IPS-18c (cell line): ENCODE data around the gene ADNP.

ENCODE experiments used
- H3K4me3 ChIP-seq: 2 replicates; pipeline ENCODE4 v1.7.0; 2013; ENCODE audit warnings: low read depth, mild to moderate bottlenecking, low read length, moderate library complexity; ENCODE audit not compliant: insufficient read depth
- H3K9me3 ChIP-seq: one replicate; pipeline ENCODE4 v1.6.1; 2013; ENCODE audit warnings: mild to moderate bottlenecking, low read length, moderate library complexity; ENCODE audit not compliant: control insufficient read depth, insufficient read depth

The ADNP gene

DNA sequence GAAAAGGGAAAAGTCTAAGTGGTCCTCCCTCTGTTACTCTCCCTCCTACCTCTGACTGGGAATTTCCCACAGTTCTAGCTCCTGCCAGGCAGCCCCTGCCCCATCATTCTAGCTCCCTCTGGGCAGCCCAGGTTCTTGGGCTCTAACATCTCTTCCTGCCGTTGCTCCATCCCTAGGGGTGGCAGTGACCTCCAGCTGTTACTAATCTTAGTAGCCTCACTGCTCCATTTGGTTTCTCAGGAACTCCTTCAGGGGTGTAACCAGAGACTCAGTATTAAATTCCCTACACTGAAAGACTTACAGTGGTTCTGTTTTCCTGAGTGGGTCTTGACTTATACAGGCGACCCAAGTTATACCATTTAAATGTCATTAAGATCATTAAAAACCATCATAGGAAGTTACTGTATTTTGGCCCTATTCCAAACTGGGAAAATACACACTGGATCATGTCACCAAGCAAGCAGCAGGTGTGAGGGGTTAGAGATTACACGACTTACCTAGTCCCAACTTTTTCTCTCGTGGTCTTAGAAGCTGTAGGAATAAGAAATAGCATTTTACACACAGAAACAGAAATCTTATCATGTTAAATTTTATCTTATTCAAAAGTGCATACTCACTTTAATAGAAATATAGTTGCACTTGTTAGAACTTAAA, 17.0 kb upstream of the ADNP start:
- Histone ChIP-seq H3K9me3 (no peaks in the 10 kb centered on the region), H3K4me3 (no peak overlapping the region)

DNA sequence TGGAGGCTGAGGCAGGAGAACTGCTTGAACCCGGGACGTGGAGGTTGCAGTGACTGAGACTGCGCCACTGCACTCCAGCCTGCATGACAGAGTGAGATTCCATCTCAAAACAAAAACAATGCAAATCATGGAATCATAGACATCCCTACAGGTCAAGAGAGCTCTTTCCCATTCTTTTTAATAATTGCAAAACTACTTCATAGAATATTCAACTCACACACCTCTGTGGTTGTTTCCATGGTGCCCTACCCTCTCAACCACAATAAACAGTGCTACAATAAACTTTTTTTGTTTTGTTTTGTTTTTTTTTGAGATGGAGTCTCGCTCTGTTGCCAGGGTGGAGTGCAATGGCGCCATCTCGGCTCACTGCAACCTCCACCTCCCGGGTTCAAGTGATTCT, 11.8 kb upstream of the ADNP start:
- no peaks in the 10 kb centered on the region for H3K9me3 ChIP-seq
- no peak overlapping the region for H3K4me3 ChIP-seq

DNA sequence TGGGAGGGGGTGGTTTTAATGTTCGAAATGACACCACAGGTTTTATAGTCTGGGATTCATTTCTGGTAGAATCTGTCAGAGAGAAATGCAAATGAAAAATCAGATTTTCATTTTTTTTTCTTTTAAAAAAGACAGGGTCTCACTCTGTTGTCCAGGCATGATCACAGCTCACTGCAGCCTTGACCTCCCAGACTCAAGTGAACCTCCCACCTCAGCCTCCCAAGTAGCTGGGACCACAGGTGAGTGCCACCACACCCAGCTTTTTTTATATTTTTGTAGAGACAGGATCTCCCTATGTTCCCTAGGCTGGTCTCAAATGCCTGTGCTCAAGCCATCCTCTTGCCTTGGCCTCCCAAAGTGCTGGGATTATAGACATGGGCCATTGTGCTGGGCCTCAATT, 2.4 kb upstream of the ADNP start:
- Histone ChIP-seq H3K4me3 (no peak overlapping the region), H3K9me3 (no peaks in the 10 kb centered on the region)

DNA sequence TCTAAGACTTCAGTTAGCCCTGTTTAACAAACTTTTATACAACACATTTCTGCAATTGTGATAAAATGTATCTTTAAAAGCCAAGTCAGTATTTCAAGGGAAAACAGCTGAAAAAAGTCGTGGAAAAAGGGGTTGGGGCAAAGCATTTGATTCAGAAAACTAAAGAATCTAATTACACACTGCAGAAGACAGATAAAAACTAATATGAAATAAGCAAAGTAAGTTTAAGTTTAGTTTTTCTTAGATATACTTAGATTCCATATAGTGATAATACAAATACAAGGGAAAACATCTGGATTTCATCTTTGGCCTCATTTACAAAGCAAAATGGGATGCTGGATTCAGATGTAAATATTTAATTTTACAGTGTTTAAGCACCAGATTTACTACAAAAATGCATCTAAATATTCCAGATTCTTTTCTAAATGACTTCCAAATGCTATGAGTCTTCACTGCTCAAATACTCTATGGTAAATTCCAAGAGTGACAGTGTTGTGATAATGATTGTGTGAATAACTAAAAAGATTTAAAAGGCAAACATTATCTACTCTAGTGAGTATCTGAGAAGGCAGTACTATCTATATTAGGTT, 1.5 kb upstream of the ADNP start:
- H3K4me3 ChIP-seq: no peak overlapping the region
- H3K9me3 ChIP-seq: no peaks in the 10 kb centered on the region

DNA sequence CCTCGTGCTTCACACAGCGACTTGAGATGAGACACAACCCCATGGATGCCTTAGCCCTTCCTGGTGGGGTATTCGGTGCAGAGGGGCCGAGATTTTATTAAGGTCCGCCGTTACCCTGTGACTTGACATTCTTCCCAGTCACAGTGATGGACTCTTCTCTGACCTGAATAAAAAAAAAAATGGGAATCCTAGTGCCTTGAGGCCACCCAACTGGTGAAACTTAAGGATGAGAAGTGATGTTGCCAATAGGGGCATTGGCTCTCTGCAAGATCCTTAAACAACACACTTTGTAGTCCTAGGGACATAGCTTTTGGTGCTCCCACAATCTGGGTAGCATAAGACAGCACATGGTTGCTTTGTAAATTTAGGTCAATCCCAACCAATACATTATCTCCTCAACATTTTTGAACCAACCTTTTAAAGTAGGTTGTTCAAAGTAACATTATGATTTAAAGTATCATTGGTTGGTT, 814 bp upstream of the ADNP start:
- Histone ChIP-seq H3K9me3 (no peaks in the 10 kb centered on the region), H3K4me3 (peak overlapping the region; percentile 15; the same call in 1 of the 2 replicates)

DNA sequence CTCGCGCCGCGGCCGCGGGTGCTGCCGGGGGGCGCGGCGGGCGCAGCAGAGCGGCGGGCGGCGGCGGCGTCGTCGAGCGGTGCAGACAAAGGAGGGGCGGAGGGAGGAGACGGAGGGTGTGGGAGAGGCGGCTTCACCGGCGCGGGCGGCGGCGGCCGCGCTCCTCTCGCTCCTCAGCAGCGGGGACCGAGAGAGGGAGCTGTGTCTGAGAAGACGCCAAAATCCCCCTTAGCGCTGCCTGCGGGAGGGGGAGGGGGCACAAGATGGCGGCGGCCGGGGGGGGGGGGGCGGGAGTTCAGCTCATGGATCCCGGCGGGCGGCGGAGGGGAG, 296 bp downstream of the ADNP start:
- H3K4me3 ChIP-seq: peak overlapping the region; percentile 39; the same call in 1 of the 2 replicates
- H3K9me3 ChIP-seq: no peaks in the 10 kb centered on the region

DNA sequence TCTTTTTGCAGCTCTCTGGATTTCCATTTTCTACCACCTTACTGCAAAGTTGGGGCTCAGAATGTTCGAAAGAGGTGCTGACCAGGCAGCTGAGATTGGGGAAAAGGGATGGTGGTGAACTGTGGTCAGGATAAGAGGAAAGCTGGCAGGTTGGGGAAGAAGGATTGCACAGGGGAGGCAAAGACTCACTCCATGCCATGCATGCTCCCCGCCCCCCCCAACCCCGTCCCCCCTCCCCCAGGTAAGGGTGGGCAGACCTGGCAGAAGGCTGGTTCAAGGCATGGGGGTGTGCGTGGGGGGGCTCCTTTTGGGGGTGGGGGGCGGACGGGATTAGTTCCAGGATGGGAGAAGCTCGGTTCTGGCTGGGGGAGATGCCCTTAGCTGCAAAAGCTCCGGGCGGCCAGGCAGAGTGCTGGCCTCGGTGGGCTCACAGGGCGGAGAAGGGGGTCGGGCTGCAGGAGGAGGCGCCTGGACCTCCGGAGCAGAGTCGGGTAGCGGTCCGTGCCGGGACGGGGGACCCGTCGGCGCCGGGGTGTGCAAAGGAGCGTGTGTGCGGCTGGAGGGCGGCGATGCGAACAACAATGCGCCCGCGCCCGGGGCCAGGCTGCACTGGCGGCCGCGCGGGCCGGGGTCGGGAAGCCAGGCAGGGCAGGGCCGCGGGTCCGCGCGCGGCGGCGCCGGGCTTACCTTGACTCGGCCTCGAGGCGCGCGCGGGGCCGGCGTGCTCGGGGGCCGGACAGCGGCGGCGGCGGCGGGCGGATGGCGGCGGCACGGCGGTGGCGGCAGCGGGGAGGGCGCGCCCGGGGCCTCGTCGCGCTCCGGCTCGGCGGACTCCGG, 880 bp downstream of the ADNP start:
- no peaks in the 10 kb centered on the region for H3K9me3 ChIP-seq
- peak overlapping the region; percentile 81 for H3K4me3 ChIP-seq

DNA sequence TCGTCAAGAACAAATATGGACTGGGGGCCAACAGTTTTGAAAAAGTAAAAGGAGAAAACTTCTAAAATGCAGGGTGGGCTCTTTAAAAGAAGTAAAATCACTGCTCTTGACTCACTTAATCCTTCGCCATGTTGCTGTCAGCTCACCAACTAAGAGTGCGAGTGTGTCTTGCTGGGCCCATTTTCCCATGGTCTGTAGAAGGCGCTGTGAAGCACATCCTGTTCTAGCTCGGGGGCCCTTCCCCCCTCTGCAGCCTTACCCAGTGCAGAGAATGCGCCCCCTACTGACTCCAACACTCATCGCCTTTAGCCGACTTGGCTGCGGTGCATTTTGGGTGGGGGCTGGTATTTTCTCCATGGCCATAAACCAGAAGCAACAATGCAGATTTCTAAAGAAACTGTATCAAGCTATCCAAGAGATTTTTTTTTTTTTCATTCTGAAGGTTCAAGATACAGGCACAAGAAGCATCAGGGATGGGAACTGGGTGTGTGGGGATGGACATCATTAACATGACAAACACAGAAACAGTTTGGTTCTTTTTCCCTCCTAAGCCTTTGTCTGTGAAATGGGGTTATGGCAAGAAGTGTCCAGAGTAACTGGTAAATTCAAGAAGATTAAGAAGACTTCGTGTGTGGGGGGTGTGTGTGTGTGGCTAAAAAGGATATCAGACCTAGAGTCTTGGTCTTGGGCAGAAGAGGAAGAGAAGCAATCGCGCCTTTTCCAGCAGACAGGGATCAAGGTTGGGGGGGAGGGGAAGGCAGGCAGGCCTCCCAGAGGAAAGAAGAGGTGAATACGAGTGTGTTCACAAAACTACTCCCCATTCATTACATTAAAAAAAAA, 1.7 kb downstream of the ADNP start:
- Histone ChIP-seq H3K9me3 (no peaks in the 10 kb centered on the region), H3K4me3 (peak overlapping the region; percentile 81)

DNA sequence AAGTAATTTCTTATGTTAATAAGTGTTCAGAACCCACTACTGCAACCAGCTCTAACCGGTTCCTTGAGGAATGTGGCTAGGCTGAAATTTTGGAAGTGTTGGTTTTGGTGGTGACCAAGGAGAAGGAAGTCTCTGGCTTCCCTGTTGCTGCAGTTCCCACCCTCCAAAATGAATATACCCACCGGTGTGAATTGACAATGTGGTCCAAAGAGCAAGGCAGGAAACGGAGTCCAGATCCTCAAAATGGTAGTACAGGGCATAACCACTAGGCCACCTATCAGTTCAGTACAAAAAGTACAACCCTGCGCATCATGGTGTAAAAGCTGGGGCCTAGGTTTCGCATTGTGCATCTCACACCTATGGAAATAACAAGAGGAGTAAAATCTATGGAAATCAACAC, 2.8 kb downstream of the ADNP start:
- H3K4me3 ChIP-seq: peak overlapping the region; percentile 31
- H3K9me3 ChIP-seq: no peaks in the 10 kb centered on the region

DNA sequence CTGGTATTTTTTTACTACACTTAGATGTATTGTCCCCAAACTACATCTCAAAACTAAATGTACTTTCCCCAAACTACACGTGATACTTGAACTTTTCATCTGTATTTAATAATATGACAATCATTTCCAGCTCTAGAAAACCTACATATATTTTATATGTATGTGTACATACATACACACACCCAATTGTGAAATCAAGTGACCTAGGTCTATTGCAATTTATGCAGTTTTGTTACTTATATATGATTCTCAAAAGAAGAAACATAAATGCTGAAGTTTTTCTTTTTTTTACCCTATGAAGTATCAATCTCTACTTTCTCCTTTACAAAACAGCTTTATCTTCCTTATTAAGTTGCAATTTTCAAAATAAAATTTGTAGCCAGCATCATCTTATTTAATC, 4.7 kb downstream of the ADNP start:
- Histone ChIP-seq H3K4me3 (no peak overlapping the region), H3K9me3 (no peaks in the 10 kb centered on the region)

DNA sequence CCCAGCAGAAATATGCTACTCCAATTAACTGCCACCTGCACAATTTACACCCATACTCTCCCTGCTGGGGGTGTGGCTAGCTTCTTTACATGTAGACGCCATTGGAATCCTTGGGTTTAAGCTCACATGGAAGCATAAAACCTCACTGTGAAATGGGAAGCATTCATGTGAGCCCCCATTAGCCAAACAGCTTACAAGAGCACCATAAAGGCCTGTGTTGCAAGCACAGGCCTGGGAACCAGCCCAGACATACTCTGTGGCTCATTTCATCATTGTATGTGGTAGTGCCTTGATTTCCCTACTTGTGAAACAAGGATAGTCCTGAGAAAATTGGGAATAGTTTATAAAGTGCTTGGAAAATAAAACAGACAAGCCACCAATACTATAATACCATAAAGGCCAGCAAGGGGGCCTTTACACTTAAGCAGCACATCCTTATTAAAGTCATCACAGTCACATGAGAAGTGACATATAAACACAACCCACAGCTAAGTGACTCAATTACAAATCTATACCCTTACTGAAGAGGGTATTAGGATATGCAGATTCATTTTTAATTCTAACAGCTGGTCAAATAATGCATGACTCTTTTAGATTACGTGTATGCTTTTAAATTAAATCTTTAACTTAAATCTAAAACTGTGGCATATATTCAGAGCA, 6.8 kb downstream of the ADNP start:
- Histone ChIP-seq H3K9me3 (no peaks in the 10 kb centered on the region), H3K4me3 (no peak overlapping the region)

DNA sequence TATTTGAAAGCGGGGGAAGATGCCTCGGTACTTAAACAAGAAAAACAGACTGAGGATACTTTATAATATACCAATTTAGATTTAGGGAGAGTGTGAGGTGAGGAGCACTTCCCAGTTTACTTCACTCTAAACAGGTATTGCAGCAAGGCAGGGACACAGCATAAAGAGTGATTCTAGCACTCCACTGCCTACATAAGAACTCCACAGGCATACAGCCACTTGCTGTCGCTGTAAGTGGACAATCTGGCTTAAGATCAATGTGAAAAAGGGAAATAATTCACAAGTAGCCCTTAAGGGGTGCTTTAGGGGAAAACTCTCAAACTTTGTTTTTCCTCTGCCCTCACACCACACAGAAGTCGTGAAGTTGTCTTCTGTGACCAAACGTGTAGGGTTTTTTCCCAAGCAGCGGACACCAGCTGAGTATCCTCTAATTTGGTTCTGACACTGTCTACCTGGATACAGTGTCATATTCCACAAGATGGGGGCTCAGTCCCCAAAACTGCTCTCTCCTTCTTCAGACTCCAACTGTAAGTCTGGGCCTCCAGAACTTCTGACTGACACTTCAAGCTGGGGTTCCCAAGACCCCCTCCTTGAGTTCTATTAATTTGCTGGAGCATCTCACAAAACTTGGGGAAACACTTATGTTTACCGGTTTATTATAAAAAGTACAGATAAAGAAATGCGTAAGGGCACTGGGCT, 9.3 kb downstream of the ADNP start:
- no peak overlapping the region for H3K4me3 ChIP-seq
- no peaks in the 10 kb centered on the region for H3K9me3 ChIP-seq

DNA sequence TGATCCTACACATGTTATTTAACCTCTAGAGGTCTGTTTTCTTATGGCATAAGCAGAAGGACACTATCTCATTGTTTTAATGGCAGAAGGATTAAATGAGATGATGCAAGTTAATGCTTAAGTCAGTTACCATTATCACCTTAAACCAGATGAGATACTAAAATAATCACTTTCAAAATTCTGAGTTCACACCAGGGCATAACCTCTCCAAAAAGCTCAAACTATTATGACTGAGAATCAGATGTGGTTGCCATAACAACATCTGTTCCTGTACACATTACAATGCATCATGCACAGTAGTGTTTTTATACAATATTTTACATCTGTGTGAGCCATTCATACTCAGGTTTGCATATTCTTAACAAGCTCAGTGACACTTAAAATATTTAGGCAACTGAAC, 10.2 kb downstream of the ADNP start:
- Histone ChIP-seq H3K9me3 (no peaks in the 10 kb centered on the region), H3K4me3 (no peak overlapping the region)

DNA sequence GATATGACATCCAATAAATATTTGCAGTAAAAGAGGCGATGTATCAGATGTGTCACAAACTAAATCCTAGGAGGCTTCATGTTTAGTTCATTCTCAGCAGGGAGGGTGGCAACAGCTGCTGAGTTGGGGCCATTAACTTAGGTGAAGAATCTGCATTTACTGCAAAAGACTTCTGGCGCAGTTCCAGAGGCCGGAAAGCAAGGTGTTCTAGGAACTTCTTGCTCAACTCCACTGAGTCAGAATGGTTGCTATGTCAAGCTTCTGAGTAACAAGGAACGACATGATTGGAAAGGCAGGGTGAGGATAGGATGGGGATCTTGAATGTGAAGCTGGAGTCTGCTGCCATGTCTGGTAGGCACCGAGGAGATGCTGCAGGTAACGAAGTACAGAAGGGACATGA, 11.7 kb downstream of the ADNP start:
- no peak overlapping the region for H3K4me3 ChIP-seq
- H3K9me3 ChIP-seq: no peaks in the 10 kb centered on the region

DNA sequence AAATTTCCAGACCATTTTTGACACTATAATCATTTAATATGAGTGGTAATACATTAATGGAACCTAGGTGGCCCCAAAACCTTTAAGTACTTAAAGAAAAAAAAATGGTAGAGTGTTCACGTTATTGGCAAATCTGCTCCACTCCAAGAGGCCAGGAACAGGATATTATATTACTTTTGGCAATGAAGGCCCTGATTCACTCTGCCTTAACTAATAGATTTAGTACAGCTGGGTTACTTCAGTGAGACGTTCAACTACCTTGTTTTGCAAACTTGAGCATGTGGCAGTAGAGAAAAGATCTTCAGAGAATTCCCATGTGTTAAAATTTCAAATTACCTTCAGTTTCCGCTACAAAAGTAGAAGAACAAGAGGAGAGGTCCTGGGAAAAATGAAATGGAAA, 12.8 kb downstream of the ADNP start:
- H3K4me3 ChIP-seq: no peak overlapping the region

DNA sequence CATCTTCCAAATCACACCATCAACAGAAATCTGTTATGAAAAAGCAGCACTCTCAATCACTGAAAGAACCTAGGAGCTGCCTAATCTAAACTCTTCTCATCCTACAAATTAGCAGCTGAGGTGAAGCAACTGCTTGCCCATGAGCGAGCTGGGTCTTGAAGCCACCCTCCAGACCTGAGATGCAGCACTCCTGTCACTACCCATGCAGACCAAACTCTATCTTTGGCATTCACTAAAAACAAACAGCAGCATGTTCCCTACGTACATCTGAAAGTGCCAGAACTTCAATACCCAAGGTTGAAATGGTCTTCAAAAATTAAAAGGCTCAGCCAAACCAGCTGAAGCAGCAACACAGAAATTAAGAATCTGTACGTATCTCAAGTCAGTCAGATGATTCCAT, 14.3 kb downstream of the ADNP start:
- Histone ChIP-seq H3K4me3 (no peak overlapping the region), H3K9me3 (no peaks in the 10 kb centered on the region)

More for the DNA sequence above, 12.8 kb downstream of the ADNP start:
- H3K9me3 ChIP-seq: no peaks in the 10 kb centered on the region
